ENCODE results near the gene PI3.

DNA sequence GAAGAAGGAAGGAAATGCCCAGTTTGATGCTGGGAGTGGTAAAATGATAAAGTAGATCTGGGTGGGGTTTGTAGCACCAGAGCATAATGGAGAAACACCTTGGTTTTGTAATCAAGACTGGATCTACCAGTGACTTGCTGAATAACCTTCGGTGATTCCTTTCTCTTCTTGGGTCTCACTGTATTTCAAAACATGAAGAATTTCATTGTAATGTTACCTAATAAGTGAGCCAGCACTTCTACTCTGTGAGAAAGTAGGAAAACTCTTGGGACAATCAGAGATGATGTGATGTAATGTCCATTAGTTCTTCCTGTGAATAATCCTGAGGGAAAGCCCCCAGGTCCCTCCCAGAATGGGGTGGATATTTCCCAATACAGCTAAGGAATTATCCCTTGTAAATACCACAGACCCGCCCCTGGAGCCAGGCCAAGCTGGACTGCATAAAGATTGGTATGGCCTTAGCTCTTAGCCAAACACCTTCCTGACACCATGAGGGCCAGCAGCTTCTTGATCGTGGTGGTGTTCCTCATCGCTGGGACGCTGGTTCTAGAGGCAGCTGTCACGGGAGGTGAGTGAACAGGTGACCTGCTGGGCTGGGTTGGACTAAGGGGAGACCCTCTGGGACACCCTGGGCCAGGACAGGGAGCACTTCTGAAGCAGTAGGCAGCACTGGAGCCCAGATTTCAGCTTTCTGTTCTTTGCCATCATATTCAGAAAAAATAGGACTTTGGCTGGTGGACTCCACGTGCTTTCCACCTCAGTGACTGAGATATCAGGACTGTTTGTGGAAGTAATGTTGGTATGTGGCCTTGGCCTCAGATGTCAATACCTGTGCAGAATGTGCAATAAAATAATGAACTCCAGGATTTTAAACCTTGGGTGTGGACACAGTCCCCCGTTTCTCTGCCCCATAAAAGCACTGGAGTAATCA is at the start of gene PI3:
- TF ChIP-seq JUNB (IDR thresholded peaks at IDR 0.05; ENCODE audit: unreplicated experiment) (no peak), EZH2 (IDR thresholded peaks at IDR 0.05; ENCODE audit: low read depth, unreplicated experiment) (no peak)
- TF ChIP-seq, protein P1, sequence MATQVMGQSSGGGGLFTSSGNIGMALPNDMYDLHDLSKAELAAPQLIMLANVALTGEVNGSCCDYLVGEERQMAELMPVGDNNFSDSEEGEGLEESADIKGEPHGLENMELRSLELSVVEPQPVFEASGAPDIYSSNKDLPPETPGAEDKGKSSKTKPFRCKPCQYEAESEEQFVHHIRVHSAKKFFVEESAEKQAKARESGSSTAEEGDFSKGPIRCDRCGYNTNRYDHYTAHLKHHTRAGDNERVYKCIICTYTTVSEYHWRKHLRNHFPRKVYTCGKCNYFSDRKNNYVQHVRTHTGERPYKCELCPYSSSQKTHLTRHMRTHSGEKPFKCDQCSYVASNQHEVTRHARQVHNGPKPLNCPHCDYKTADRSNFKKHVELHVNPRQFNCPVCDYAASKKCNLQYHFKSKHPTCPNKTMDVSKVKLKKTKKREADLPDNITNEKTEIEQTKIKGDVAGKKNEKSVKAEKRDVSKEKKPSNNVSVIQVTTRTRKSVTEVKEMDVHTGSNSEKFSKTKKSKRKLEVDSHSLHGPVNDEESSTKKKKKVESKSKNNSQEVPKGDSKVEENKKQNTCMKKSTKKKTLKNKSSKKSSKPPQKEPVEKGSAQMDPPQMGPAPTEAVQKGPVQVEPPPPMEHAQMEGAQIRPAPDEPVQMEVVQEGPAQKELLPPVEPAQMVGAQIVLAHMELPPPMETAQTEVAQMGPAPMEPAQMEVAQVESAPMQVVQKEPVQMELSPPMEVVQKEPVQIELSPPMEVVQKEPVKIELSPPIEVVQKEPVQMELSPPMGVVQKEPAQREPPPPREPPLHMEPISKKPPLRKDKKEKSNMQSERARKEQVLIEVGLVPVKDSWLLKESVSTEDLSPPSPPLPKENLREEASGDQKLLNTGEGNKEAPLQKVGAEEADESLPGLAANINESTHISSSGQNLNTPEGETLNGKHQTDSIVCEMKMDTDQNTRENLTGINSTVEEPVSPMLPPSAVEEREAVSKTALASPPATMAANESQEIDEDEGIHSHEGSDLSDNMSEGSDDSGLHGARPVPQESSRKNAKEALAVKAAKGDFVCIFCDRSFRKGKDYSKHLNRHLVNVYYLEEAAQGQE (IDR thresholded peaks at IDR 0.05; ENCODE audit: unreplicated experiment) = no peak

All from GM23338 (cell line).